Type B pancreatic cell (in vitro differentiated cells): Measurements from ENCODE around the gene BTBD8. TPM values are rescaled to one million over a fixed set of nuclear protein-coding genes. Genes with fewer than 3 reads are reported as not detected.
A peak's percentile ranks its signal among the peaks of the same experiment; 100 is the strongest.

Experiments used
- DNase-seq: peaks from one replicate; pipeline ENCODE4 v3.0.0; 2021; ENCODE audit warnings: mixed read lengths; ENCODE audit not compliant: unreplicated experiment; ENCODE audit errors: extremely low spot score
- H3K27ac Mint-ChIP-seq: 2 replicates; pipeline ENCODE4 v1.8.0; 2021; ENCODE audit warnings: mild to moderate bottlenecking, mixed read lengths
- H3K27me3 Mint-ChIP-seq: 2 replicates; pipeline ENCODE4 v1.8.0; 2021; ENCODE audit warnings: mixed read lengths
- H3K36me3 Mint-ChIP-seq: 2 replicates; pipeline ENCODE4 v1.8.0; 2021; ENCODE audit warnings: mixed read lengths
- H3K4me1 Mint-ChIP-seq: one replicate; pipeline ENCODE4 v1.8.0; 2021; ENCODE audit warnings: mixed read lengths; ENCODE audit not compliant: unreplicated experiment
- H3K4me3 Mint-ChIP-seq: 2 replicates; pipeline ENCODE4 v1.8.0; 2021; ENCODE audit warnings: mild to moderate bottlenecking, mixed read lengths
- H3K9me3 Mint-ChIP-seq: 2 replicates; pipeline ENCODE4 v1.8.0; 2021; ENCODE audit warnings: mixed read lengths
- CTCF ChIP-seq: fragments of 200-600 bp; sonication (generic); conservative IDR thresholded peaks from 2 replicates; pipeline ENCODE4 v1.5.0; 2021; ENCODE audit warnings: antibody characterized with exemption, mild to moderate bottlenecking
- total RNA-seq: library from RNA; stranded (reverse); gene quantifications from 2 replicates; pipeline ENCODE4 v1.2.1, GENCODE V29; 2021; ENCODE audit warnings: low replicate concordance

The BTBD8 gene
- total RNA-seq, 1 donor from 2014 or later = 4.8 TPM

DNA sequence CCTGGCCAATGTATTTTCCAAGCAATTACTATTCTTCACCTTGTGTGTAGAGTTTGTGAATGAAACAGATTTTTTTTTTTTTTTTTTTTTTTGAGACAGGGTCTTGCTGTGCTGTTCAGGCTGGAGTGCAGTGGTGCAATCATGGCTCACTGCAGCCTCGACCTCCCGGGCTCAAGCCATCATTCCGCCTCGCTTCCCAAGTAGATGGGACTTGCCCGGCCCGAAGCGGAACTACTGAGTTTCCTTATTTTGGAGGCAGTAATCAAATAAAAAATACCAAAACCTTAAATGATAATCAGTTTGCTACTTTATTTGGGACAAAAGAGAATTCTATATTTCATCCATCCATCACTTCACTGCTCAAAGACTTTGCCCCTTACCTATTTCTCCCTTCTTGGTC lies 704 bp upstream of the BTBD8 start:
- H3K27me3 Mint-ChIP-seq = no peaks in the 10 kb centered on the region

DNA sequence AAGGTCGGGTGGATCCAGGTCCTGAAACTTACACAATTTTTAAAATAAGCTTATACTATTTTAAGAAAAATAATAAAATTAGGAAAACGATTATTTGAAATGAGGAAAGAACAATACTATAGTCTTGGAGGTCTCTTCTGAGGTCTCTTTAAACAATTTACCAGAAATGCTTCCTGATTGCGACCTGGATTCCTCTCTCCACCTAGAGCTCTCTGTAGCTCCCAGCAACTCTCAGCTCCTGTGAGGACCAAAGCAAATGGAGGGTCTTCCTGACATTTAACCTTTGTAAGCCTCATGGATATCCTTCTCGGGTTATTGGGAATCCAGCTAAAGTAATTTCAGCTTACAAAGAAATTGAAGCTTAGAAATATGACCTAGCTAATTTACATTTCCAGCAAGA lies 886 bp downstream of the BTBD8 start:
- Mint-ChIP-seq H3K27me3 (no peaks in the 10 kb centered on the region), H3K4me1 (no peaks in the 10 kb centered on the region), H3K4me3 (peak overlapping the region; percentile 98), H3K27ac (peak overlapping the region; percentile 65), H3K9me3 (peaks cover 13% of the 10 kb centered on the region), H3K36me3 (peaks cover 6% of the 10 kb centered on the region)
- DNase-seq = no peak
- no peak for TF ChIP-seq CTCF

More for the DNA sequence above, 704 bp upstream of the BTBD8 start:
- H3K27ac Mint-ChIP-seq = no peak overlapping the region
- no peak for TF ChIP-seq CTCF
- H3K9me3 Mint-ChIP-seq = peaks cover 9% of the 10 kb centered on the region
- H3K36me3 Mint-ChIP-seq = no peaks in the 10 kb centered on the region
- DNase-seq = no peak
- H3K4me1 Mint-ChIP-seq = no peaks in the 10 kb centered on the region
- H3K4me3 Mint-ChIP-seq = peak overlapping the region; percentile 98

DNA sequence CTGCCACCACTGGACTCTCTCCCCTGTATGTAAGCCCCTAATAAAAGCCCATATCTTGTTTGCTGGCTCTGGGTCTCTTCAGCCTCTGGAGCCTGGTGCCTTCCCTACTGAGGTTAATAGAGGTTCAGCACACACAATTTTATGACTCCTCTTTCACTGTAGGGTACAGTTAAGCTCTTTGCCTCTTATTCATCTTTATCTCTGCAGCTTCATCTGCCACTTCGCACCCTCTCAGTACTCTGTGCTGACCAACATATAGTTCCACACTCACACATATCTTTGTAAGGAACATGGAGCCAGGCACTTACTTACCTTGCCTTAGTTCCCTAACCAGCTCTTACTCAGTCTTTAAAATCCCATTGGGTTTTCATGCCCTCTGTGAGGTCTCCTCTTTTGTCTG lies 4.5 kb downstream of the BTBD8 start:
- no peaks in the 10 kb centered on the region for H3K27me3 Mint-ChIP-seq
- no peak overlapping the region for H3K4me3 Mint-ChIP-seq
- TF ChIP-seq CTCF = no peak
- no peak for DNase-seq
- H3K4me1 Mint-ChIP-seq = no peaks in the 10 kb centered on the region
- no peak overlapping the region for H3K27ac Mint-ChIP-seq
- H3K9me3 Mint-ChIP-seq = peaks cover 21% of the 10 kb centered on the region
- H3K36me3 Mint-ChIP-seq = peaks cover 10% of the 10 kb centered on the region

- Mint-ChIP-seq H3K4me3 (no peak overlapping the region), H3K4me1 (no peaks in the 10 kb centered on the region), H3K36me3 (peaks cover 10% of the 10 kb centered on the region), H3K9me3 (peaks cover 21% of the 10 kb centered on the region), H3K27ac (no peak overlapping the region), H3K27me3 (no peaks in the 10 kb centered on the region)
- no peak for TF ChIP-seq CTCF
- no peak for DNase-seq
Measured at GRCh38 chr1:92085727-92086126, 5.6 kb downstream of the BTBD8 start.

DNA sequence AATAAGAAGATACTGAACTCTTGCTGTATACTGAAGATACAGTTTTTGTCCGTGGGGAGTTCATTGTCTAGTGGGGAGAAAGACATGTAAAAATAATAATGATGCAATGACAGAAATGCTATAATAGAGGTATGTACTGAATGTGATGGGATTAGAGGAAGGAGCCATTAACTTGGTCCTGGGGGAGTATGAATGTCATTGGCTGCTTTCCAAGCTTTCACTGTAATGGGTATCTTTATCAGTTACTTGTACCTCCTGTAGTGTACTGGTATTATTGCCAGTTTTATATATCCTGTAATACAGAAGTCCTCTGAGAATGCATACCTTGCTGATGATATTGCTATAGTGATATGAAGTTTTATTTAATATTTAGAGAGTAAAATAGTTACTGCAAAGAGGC lies 7.4 kb downstream of the BTBD8 start:
- Mint-ChIP-seq H3K27ac (no peak overlapping the region), H3K9me3 (peaks cover 21% of the 10 kb centered on the region), H3K27me3 (no peaks in the 10 kb centered on the region), H3K4me1 (no peaks in the 10 kb centered on the region), H3K4me3 (no peak overlapping the region), H3K36me3 (peaks cover 10% of the 10 kb centered on the region)
- TF ChIP-seq CTCF = no peak
- no peak for DNase-seq

GRCh38 chr1:92091625-92092024 lies 11.5 kb downstream of the BTBD8 start:
- Mint-ChIP-seq H3K27ac (no peak overlapping the region), H3K36me3 (peaks cover 4% of the 10 kb centered on the region), H3K9me3 (peaks cover 8% of the 10 kb centered on the region), H3K4me3 (no peak overlapping the region), H3K4me1 (no peaks in the 10 kb centered on the region), H3K27me3 (no peaks in the 10 kb centered on the region)
- DNase-seq = no peak
- no peak for TF ChIP-seq CTCF
